ENCODE results near the gene JAK1.

GRCh38 chr1:64880449-64880848 lies 85.9 kb downstream of the JAK1 start:
- no peak for TF ChIP-seq EZH2 (IDR thresholded peaks at IDR 0.05; ENCODE audit: insufficient read depth, poor library complexity, severe bottlenecking)
- TF ChIP-seq EZH2phosphoT487 (IDR thresholded peaks at IDR 0.05; ENCODE audit: insufficient read depth, low read depth), result no peak

Data from GM23248 (cell line).